ENCODE results near the gene PEAR1. TPM values are rescaled to one million over a fixed set of nuclear protein-coding genes. Genes with fewer than 3 reads are reported as not detected.

Gene PEAR1
- total RNA-seq, 1 experiment from 2014 or later = 0.18 TPM

DNA sequence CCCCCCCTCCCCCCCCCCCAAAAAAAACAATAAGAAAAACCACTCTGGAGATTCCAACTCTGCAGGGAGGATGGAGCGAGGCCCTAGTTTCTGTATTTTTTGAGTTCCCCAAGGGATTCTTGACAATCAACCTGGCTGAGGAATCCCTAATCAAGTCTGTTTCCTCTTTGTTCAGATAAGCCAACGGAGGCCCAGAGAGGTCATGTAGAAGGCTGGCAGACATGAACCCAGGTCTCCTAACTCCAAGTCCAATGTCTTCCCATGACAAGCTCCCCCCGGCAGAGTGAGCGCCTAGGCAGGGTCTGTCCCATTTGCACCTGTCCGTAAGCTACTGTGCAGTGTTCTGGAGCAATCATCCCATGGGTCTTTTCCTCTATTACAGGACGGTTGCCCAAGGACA, 66.4 kb downstream of the PEAR1 start:
- no peaks in the 10 kb centered on the region for H3K9me3 Mint-ChIP-seq (ENCODE audit: unreplicated experiment)
- TF ChIP-seq, protein P1, sequence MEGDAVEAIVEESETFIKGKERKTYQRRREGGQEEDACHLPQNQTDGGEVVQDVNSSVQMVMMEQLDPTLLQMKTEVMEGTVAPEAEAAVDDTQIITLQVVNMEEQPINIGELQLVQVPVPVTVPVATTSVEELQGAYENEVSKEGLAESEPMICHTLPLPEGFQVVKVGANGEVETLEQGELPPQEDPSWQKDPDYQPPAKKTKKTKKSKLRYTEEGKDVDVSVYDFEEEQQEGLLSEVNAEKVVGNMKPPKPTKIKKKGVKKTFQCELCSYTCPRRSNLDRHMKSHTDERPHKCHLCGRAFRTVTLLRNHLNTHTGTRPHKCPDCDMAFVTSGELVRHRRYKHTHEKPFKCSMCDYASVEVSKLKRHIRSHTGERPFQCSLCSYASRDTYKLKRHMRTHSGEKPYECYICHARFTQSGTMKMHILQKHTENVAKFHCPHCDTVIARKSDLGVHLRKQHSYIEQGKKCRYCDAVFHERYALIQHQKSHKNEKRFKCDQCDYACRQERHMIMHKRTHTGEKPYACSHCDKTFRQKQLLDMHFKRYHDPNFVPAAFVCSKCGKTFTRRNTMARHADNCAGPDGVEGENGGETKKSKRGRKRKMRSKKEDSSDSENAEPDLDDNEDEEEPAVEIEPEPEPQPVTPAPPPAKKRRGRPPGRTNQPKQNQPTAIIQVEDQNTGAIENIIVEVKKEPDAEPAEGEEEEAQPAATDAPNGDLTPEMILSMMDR (IDR thresholded peaks at IDR 0.05; ENCODE audit: insufficient read depth in 1 of 2, low read depth in 1 of 2, low read length in 1 of 2, severe bottlenecking in 1 of 2, unreplicated experiment in 1 of 2) = no peak
- H3K4me1 Mint-ChIP-seq (ENCODE audit: low read depth, unreplicated experiment) = peaks cover 11% of the 10 kb centered on the region
- no peak overlapping the region for H3K4me3 Mint-ChIP-seq (ENCODE audit: unreplicated experiment)
- DNase-seq = no peak
- POLR2A ChIA-PET = interaction anchor here (0.5 kb wide), 1 partner anchor 102 kb away, joined by 4 read pairs; no protein-coding TSS in a partner anchor
- H3K27ac Mint-ChIP-seq (ENCODE audit: unreplicated experiment) = no peak overlapping the region
- no peaks in the 10 kb centered on the region for H3K4me1 ChIP-seq
- no peaks in the 10 kb centered on the region for H3K27me3 Mint-ChIP-seq (ENCODE audit: insufficient read depth, unreplicated experiment)
- H3K27me3 ChIP-seq (replicated peaks; ENCODE audit: control insufficient read depth, insufficient read depth, low read length) = no peaks in the 10 kb centered on the region
- no TSS peak for BruUV-seq (replicated peaks)
- CTCF ChIA-PET = interaction anchor here (0.7 to 1.5 kb wide), 2 partner anchors 50 to 114 kb away, joined by 3 to 4 read pairs; no protein-coding TSS in a partner anchor
- peaks cover 55% of the 10 kb centered on the region for H3K36me3 Mint-ChIP-seq (ENCODE audit: insufficient read depth, unreplicated experiment)
- no peaks in the 10 kb centered on the region for H3K9me3 ChIP-seq
- H3K36me3 ChIP-seq (ENCODE audit: control insufficient read depth, insufficient read depth, low read length) = peaks cover 13% of the 10 kb centered on the region
- intact Hi-C loops (cut with micrococcal nuclease; ENCODE audit: unreplicated experiment) = no loop called here
- no peak overlapping the region for H3K4me3 ChIP-seq (ENCODE audit: low read depth, low read length)

DNA sequence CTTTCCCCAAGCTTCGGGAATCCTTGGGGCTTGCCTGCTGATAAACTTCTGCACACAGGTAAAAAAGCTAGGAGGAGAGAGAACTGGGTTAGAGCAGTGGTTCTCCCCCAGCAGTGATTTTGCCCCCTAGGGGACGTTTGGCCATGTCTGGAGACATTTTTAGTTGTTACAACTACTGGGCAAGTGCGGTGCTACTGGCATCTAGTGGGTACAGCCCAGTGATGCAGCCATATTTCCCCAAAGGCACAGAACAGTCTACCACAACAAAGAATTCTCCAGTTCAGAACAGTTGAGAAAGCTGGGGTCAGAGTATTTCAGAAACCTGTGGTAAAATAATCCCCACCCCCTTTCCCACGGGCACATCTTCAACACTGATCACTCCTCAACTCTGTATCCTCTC, 68.2 kb downstream of the PEAR1 start:
- H3K27me3 Mint-ChIP-seq (ENCODE audit: insufficient read depth, unreplicated experiment) = no peaks in the 10 kb centered on the region
- H3K27me3 ChIP-seq (replicated peaks; ENCODE audit: control insufficient read depth, insufficient read depth, low read length) = no peaks in the 10 kb centered on the region
- TF ChIP-seq, protein P1 (IDR thresholded peaks at IDR 0.05; ENCODE audit: insufficient read depth in 1 of 2, low read depth in 1 of 2, low read length in 1 of 2, severe bottlenecking in 1 of 2, unreplicated experiment in 1 of 2) = peak; percentile 16 to 23
- intact Hi-C loops (cut with micrococcal nuclease; ENCODE audit: unreplicated experiment) = no loop called here
- H3K27ac Mint-ChIP-seq (ENCODE audit: unreplicated experiment) = no peak overlapping the region
- DNase-seq = peak in 1 of 2 experiments; percentile 20
- no peaks in the 10 kb centered on the region for H3K9me3 ChIP-seq
- peaks cover 63% of the 10 kb centered on the region for H3K36me3 Mint-ChIP-seq (ENCODE audit: insufficient read depth, unreplicated experiment)
- H3K36me3 ChIP-seq (ENCODE audit: control insufficient read depth, insufficient read depth, low read length) = peaks cover 9% of the 10 kb centered on the region
- CTCF ChIA-PET = no interaction called here
- no peaks in the 10 kb centered on the region for H3K9me3 Mint-ChIP-seq (ENCODE audit: unreplicated experiment)
- peaks cover 11% of the 10 kb centered on the region for H3K4me1 Mint-ChIP-seq (ENCODE audit: low read depth, unreplicated experiment)
- no peak overlapping the region for H3K4me3 ChIP-seq (ENCODE audit: low read depth, low read length)
- no peak overlapping the region for H3K4me3 Mint-ChIP-seq (ENCODE audit: unreplicated experiment)
- POLR2A ChIA-PET = no interaction called here
- no TSS peak for BruUV-seq (replicated peaks)
- H3K4me1 ChIP-seq = no peaks in the 10 kb centered on the region

DNA sequence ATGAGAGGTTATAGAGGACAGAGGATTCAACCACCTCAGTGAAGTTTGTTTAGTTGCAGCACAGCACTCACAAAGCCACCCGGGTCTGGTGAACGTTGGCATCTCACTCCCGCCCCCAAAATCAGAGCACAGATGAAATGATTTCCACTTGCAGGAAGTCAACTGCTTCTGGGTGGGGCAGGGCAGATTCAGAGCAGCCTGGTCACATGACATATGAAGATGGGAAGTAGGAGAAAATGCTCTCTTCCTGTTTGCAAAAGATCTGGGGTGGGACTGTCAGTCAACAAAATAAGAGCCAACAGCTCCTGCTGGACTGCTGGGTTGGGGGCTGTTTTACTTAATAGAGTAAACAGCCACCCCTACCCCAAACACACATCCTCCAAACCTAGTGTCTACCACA, 70.1 kb downstream of the PEAR1 start:
- Mint-ChIP-seq H3K36me3 (ENCODE audit: insufficient read depth, unreplicated experiment) (peaks cover 64% of the 10 kb centered on the region), H3K4me1 (ENCODE audit: low read depth, unreplicated experiment) (peaks cover 13% of the 10 kb centered on the region), H3K27me3 (ENCODE audit: insufficient read depth, unreplicated experiment) (no peaks in the 10 kb centered on the region), H3K9me3 (ENCODE audit: unreplicated experiment) (no peaks in the 10 kb centered on the region), H3K27ac (ENCODE audit: unreplicated experiment) (no peak overlapping the region), H3K4me3 (ENCODE audit: unreplicated experiment) (no peak overlapping the region)
- DNase-seq = no peak
- Histone ChIP-seq H3K9me3 (no peaks in the 10 kb centered on the region), H3K4me1 (peaks cover 12% of the 10 kb centered on the region), H3K4me3 (ENCODE audit: low read depth, low read length) (no peak overlapping the region), H3K27me3 (replicated peaks; ENCODE audit: control insufficient read depth, insufficient read depth, low read length) (no peaks in the 10 kb centered on the region), H3K36me3 (ENCODE audit: control insufficient read depth, insufficient read depth, low read length) (peaks cover 9% of the 10 kb centered on the region)
- ChIA-PET CTCF (interaction anchor here (0.6 kb wide), 1 partner anchor 91 kb away, joined by 6 read pairs; no protein-coding TSS in a partner anchor), POLR2A (interaction anchor here (0.5 to 1.1 kb wide), 2 partner anchors 32 to 1896 kb away, joined by 3 read pairs; no protein-coding TSS in a partner anchor)
- intact Hi-C loops (cut with micrococcal nuclease; ENCODE audit: unreplicated experiment) = no loop called here
- TF ChIP-seq, protein P1 (IDR thresholded peaks at IDR 0.05; ENCODE audit: insufficient read depth in 1 of 2, low read depth in 1 of 2, low read length in 1 of 2, severe bottlenecking in 1 of 2, unreplicated experiment in 1 of 2) = no peak
- BruUV-seq (replicated peaks) = no TSS peak
